GM12878 (cell line): ENCODE data around the gene METTL21A. TPM values are rescaled to one million over a fixed set of nuclear protein-coding genes. Genes with fewer than 3 reads are reported as not detected.

ENCODE experiments used
- ATAC-seq: fragments of 200-7000 bp; cut with Tn5 transposase; 3 replicates; pipeline ENCODE4 v1.9.1; 2020; ENCODE audit warnings: mild to moderate bottlenecking, moderate library complexity
- BruUV-seq: library from RNA; stranded (reverse); fragments of 400-500 nt; replicated peaks from 2 replicates; lab custom pipeline; 2021; lab: Mats Ljungman, UMichigan
- CTCF ChIA-PET: fragments of 300-600 bp; sonication (Branson Sonifier 250); formaldehyde crosslinking; extraction: SDS; loops from one replicate; lab custom pipeline; 2021; ENCODE audit warnings: inconsistent platforms; lab: Yijun Ruan, JAX
- POLR2A ChIA-PET: fragments of 350-600 bp; formaldehyde crosslinking; extraction: SDS; loops from one replicate; lab custom pipeline; 2021; ENCODE audit warnings: inconsistent platforms; lab: Charles Lee
- RAD21 ChIA-PET: fragments of 300-600 bp; sonication (Branson Sonifier 250); formaldehyde crosslinking; loops from one replicate; lab custom pipeline; 2023; ENCODE audit warnings: antibody characterized with exemption; ENCODE audit not compliant: unreplicated experiment; lab: Charles Lee
- SMC1A ChIA-PET: fragments of 300-600 bp; sonication (Branson Sonifier 250); formaldehyde crosslinking; loops from one replicate; lab custom pipeline; 2023; ENCODE audit not compliant: unreplicated experiment, uncharacterized antibody; lab: Charles Lee
- DNase-seq: peaks from one replicate; pipeline ENCODE4 v3.0.0-alpha.2; 2011; ENCODE audit warnings: low read depth, low spot score
- FAIRE-seq: peaks from 3 replicates; lab custom pipeline; 2011; peaks lifted over from hg19 to GRCh38; lab: Jason Lieb, UNC
- H2AFZ ChIP-seq: 2 replicates; pipeline ENCODE4 v1.6.0; 2011; ENCODE audit warnings: low read depth, low read length, control low read depth; ENCODE audit not compliant: control insufficient read depth
- H3K27ac ChIP-seq: 2 replicates; pipeline ENCODE4 v1.5.1; 2011; ENCODE audit warnings: control low read depth; ENCODE audit not compliant: control insufficient read depth, insufficient read depth
- H3K27me3 ChIP-seq, 2 experiments: replicated peaks in 1 of 2; 2 replicates each; pipeline versions ENCODE4 v1.6.0 to v1.6.1; 2011; ENCODE audit warnings: low read length in 1 of 2; ENCODE audit not compliant: control insufficient read depth in 2 of 2, insufficient read depth in 2 of 2
- H3K36me3 ChIP-seq, 2 experiments: 2 replicates each; pipeline ENCODE4 v1.5.1; 2011; ENCODE audit warnings: low read length in 1 of 2; ENCODE audit not compliant: control insufficient read depth in 2 of 2, insufficient read depth in 2 of 2
- H3K4me1 ChIP-seq: 2 replicates; pipeline ENCODE4 v1.6.1; 2011; ENCODE audit warnings: mild to moderate bottlenecking, low read length, moderate library complexity, mixed read lengths; ENCODE audit not compliant: control insufficient read depth, insufficient read depth
- H3K4me2 ChIP-seq: 2 replicates; pipeline ENCODE4 v1.6.0; 2011; ENCODE audit warnings: control low read depth; ENCODE audit not compliant: control insufficient read depth, insufficient read depth
- H3K4me3 ChIP-seq: fragments of 200-600 bp; sonication (generic); 2 replicates; pipeline ENCODE4 v1.5.1; 2016
- H3K79me2 ChIP-seq: 2 replicates; pipeline ENCODE4 v1.6.0; 2011; ENCODE audit warnings: low read length; ENCODE audit not compliant: control insufficient read depth, insufficient read depth
- H3K9ac ChIP-seq: 2 replicates; pipeline ENCODE4 v1.8.0; 2011; ENCODE audit warnings: low read length, control low read depth, mixed read lengths; ENCODE audit not compliant: control insufficient read depth, insufficient read depth
- H3K9me3 ChIP-seq: replicated peaks from 3 replicates; pipeline ENCODE4 v1.5.1; 2011; ENCODE audit warnings: mild to moderate bottlenecking, low read length; ENCODE audit not compliant: control insufficient read depth, insufficient read depth
- H4K20me1 ChIP-seq: 2 replicates; pipeline ENCODE4 v1.6.0; 2011; ENCODE audit not compliant: control insufficient read depth, insufficient read depth
- NRF1 ChIP-seq: conservative IDR thresholded peaks from 2 replicates; pipeline ENCODE4 v1.6.1; 2011; ENCODE audit warnings: mild to moderate bottlenecking, low read depth, low read length, improper control_type of control experiment
- SMAD5 ChIP-seq: IDR thresholded peaks from 2 replicates; pipeline ENCODE4 v1.6.1; 2016; ENCODE audit warnings: antibody characterized with exemption, low read depth
- STAT1 ChIP-seq: fragments of 450-650 bp; conservative IDR thresholded peaks from 2 replicates; pipeline ENCODE4 v1.6.1; 2014; ENCODE audit warnings: antibody characterized with exemption, mild to moderate bottlenecking
- STAT3 ChIP-seq: IDR thresholded peaks from 2 replicates; pipeline ENCODE4 v1.6.1; 2011; ENCODE audit warnings: low read depth, low read length, improper control_type of control experiment
- TCF3 ChIP-seq: IDR thresholded peaks from 2 replicates; pipeline ENCODE4 v1.6.1; 2012; ENCODE audit warnings: low read depth, mild to moderate bottlenecking, low read length, borderline replicate concordance; ENCODE audit not compliant: insufficient read depth
- WRNIP1 ChIP-seq: IDR thresholded peaks from 2 replicates; pipeline ENCODE4 v1.6.1; 2011; ENCODE audit warnings: low read depth, low read length, improper control_type of control experiment, borderline replicate concordance
- ZNF24 ChIP-seq: fragments of 450-650 bp; IDR thresholded peaks from 2 replicates; pipeline ENCODE4 v1.6.1; 2017; ENCODE audit warnings: antibody characterized with exemption, mild to moderate bottlenecking
- ZZZ3 ChIP-seq: IDR thresholded peaks from 2 replicates; pipeline ENCODE4 v1.6.1; 2011; ENCODE audit warnings: low read depth; ENCODE audit not compliant: control insufficient read depth, insufficient read length
- WGBS: methylation state at CpG from one replicate; pipeline ENCODE4 v1.1.6; 2016; ENCODE audit warnings: low lambda C conversion rate; ENCODE audit not compliant: insufficient replicate concordance, insufficient coverage; ENCODE audit errors: missing lambda C conversion rate; 5-methylcytosine and 5-hydroxymethylcytosine counted together
- in situ Hi-C: fragments of 300-500 bp; cut with MboI; formaldehyde crosslinking; loops from 9 replicates; pipeline ENCODE4 v1.14.3; 2018; ENCODE audit warnings: mixed read lengths
- intact Hi-C: fragments of 100-400 bp; cut with micrococcal nuclease; formaldehyde crosslinking; loops from one replicate; pipeline ENCODE4 v1.14.2; 2022; ENCODE audit not compliant: unreplicated experiment
- polyA plus RNA-seq, 11 experiments: library from polyadenylated mRNA; depleted of rRNA in 4 of 11; unstranded in 6 of 11; stranded (reverse) in 5 of 11; fragments of >200 nt; fragmentation: Nextera tagmentation in 4 of 11; fragmentation: Illumina TruSeq in 1 of 11; extraction: Ambion mirVana in 4 of 11; extraction: Trizol in 1 of 11; gene quantifications; 1 replicate in 1 of 11; 2 replicates in 10 of 11; pipeline versions ENCODE4 v1.2.1 to v1.2.3, GENCODE V29; 2011 to 2016; ENCODE audit warnings: inconsistent platforms in 2 of 11, missing spikeins in 2 of 11, low read depth in 1 of 11
- small RNA-seq: library from RNA; depleted of rRNA; stranded (forward); fragments of <200 nt; gene quantifications from one replicate; pipeline ENCODE3, GENCODE V24; 2014
- total RNA-seq, 4 experiments: library from RNA; depleted of rRNA in 3 of 4; stranded (reverse); fragments of >200 nt in 3 of 4; fragmentation: Illumina TruSeq in 1 of 4; extraction: Trizol in 1 of 4; gene quantifications; 2 replicates each; pipeline versions ENCODE4 v1.2.1 to v1.2.3, GENCODE V29; 2013 to 2021
- TF ChIP-seq, protein P1 (sequence below): IDR thresholded peaks from 2 replicates; pipeline ENCODE4 v1.6.1; 2012; ENCODE audit warnings: low read depth, low read length, improper control_type of control experiment
- TF ChIP-seq, protein P2 (sequence below): fragments of 150-350 bp; IDR thresholded peaks from 2 replicates; pipeline ENCODE4 v1.6.1; 2014; ENCODE audit warnings: mild to moderate bottlenecking, low read depth, low read length

The METTL21A gene
- total and polyA plus RNA-seq, 10 of the 15 experiments (the other 5 are each of a cell fraction or from before 2014, with no cell fraction given), result 6.8 to 41.7 (median 27.8) TPM

DNA sequence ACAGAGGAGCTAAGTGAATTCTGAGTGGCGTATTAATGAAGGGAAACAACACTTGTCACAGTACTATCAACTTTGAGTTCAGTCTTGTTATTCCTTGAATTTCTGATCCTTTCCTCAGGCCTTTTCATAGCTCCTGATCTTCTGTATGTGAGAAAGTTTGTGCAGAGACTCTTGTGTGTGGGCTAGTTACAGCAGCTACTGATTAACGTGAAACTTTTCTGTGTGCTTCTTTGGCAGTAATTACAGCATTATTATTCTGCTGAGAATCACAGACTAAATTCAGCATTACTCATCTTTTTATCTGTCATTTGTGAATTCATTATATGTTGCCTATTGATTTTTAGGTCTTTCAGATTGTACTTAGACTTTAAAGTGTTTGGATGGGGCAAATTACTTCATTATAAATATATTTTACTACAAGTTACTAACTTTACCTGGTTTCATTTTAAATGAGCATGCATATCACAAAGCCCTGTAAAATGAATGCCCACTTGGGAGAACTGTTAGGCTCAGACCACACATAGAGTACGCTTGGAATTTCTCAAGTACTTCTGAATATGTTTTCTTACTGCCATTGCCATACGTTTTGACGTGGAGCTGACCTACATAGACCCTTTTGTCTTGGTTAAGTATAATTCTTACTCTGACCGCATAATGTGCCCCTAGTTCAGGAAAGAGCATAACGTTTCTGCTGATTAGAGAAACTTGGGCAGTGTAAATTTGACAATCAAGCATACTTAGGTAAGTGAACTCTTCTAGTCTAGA lies 59.3 kb downstream of the METTL21A start:
- Histone ChIP-seq H3K27ac (no peak overlapping the region), H3K4me2 (no peak overlapping the region), H3K27me3 (no peaks in the 10 kb centered on the region), H2AFZ (no peak overlapping the region), H3K4me3 (no peak overlapping the region), H4K20me1 (no peaks in the 10 kb centered on the region), H3K36me3 (peaks cover 0 to 19% of the 10 kb centered on the region in 2 experiments; a peak in 2 of 4 replicates), H3K4me1 (no peaks in the 10 kb centered on the region), H3K9ac (no peak overlapping the region), H3K9me3 (no peaks in the 10 kb centered on the region), H3K79me2 (no peaks in the 10 kb centered on the region)
- BruUV-seq, result no TSS peak
- ChIA-PET RAD21 (interaction anchor here (1.4 kb wide), 1 partner anchor 11 kb away, joined by 5 read pairs; no protein-coding TSS in a partner anchor), SMC1A (interaction anchor here (0.7 to 2.9 kb wide), 5 partner anchors 11 to 100 kb away, joined by 3 to 7 read pairs (median 3); no protein-coding TSS in a partner anchor), POLR2A (interaction anchor here (0.6 to 1.4 kb wide), 2 partner anchors 35 to 106 kb away, joined by 4 to 9 read pairs; no protein-coding TSS in a partner anchor), CTCF (interaction anchor here (0.6 to 1.1 kb wide), 4 partner anchors 10 to 475 kb away, joined by 3 to 4 read pairs (median 3); no protein-coding TSS in a partner anchor)
- 92% methylated on average over 7 of the region's 7 CpGs for WGBS
- ATAC-seq (no peak), FAIRE-seq (no peak), DNase-seq (no peak)
- intact Hi-C loops, result no loop called here
- in situ Hi-C loops, result no loop called here
- TF ChIP-seq TCF3 (no peak), ZZZ3 (no peak), SMAD5 (no peak), NRF1 (no peak), WRNIP1 (no peak), STAT1 (no peak), STAT3 (no peak), ZNF24 (no peak)
- TF ChIP-seq, protein P1, sequence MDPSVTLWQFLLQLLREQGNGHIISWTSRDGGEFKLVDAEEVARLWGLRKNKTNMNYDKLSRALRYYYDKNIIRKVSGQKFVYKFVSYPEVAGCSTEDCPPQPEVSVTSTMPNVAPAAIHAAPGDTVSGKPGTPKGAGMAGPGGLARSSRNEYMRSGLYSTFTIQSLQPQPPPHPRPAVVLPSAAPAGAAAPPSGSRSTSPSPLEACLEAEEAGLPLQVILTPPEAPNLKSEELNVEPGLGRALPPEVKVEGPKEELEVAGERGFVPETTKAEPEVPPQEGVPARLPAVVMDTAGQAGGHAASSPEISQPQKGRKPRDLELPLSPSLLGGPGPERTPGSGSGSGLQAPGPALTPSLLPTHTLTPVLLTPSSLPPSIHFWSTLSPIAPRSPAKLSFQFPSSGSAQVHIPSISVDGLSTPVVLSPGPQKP, result no peak
- TF ChIP-seq, protein P2, sequence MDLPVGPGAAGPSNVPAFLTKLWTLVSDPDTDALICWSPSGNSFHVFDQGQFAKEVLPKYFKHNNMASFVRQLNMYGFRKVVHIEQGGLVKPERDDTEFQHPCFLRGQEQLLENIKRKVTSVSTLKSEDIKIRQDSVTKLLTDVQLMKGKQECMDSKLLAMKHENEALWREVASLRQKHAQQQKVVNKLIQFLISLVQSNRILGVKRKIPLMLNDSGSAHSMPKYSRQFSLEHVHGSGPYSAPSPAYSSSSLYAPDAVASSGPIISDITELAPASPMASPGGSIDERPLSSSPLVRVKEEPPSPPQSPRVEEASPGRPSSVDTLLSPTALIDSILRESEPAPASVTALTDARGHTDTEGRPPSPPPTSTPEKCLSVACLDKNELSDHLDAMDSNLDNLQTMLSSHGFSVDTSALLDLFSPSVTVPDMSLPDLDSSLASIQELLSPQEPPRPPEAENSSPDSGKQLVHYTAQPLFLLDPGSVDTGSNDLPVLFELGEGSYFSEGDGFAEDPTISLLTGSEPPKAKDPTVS, result no peak

Small RNA genes lying within 50 kb of the gene (small RNA-seq; reads per million reads assigned to genes)
- gene RPS29P9, result not detected

Other genes with a start within 250 kb of the METTL21A start
- gene CREB1, start 95.4 kb downstream of the METTL21A start, total RNA-seq (2014; rRNA removed), result 40.4 and 40.8 TPM in 2 replicates
- 35.7 and 36.0 TPM in 2 replicates for gene CREB1, start 95.4 kb downstream of the METTL21A start, total RNA-seq (2014; rRNA removed; fragmentation: Illumina TruSeq; extraction: Trizol)
- gene CREB1, start 95.4 kb downstream of the METTL21A start, total RNA-seq (2021), result 66.8 and 69.7 TPM in 2 replicates
- gene CREB1, start 95.4 kb downstream of the METTL21A start, polyA plus RNA-seq (2011; rRNA removed), result 58.1 and 76.9 TPM in 2 replicates
- gene CREB1, start 95.4 kb downstream of the METTL21A start, polyA plus RNA-seq (2014; fragmentation: Illumina TruSeq; extraction: Trizol), result 63.5 and 76.6 TPM in 2 replicates
- 10 to 100 TPM; 13.4 to 22.2 TPM for gene CREB1, start 95.4 kb downstream of the METTL21A start, polyA plus RNA-seq (2014; fragmentation: Nextera tagmentation; extraction: Ambion mirVana)
- gene CREB1, start 95.4 kb downstream of the METTL21A start, polyA plus RNA-seq (2014; rRNA removed), result 33.2 and 35.5 TPM in 2 replicates
- gene CREB1, start 95.4 kb downstream of the METTL21A start, polyA plus RNA-seq (2016; fragmentation: Nextera tagmentation; extraction: Ambion mirVana), result 10 to 100 TPM; 38.6 to 44.2 TPM
- 3.6 and 4.0 TPM in 2 replicates for gene CCNYL1, start 86.2 kb upstream of the METTL21A start, total RNA-seq (2014; rRNA removed)
- 5.9 and 6.4 TPM in 2 replicates for gene CCNYL1, start 86.2 kb upstream of the METTL21A start, total RNA-seq (2014; rRNA removed; fragmentation: Illumina TruSeq; extraction: Trizol)
- 6.8 and 8.0 TPM in 2 replicates for gene CCNYL1, start 86.2 kb upstream of the METTL21A start, total RNA-seq (2021)
- 12.3 and 17.8 TPM in 2 replicates for gene CCNYL1, start 86.2 kb upstream of the METTL21A start, polyA plus RNA-seq (2011; rRNA removed)
- 9.5 and 13.9 TPM in 2 replicates for gene CCNYL1, start 86.2 kb upstream of the METTL21A start, polyA plus RNA-seq (2014; fragmentation: Illumina TruSeq; extraction: Trizol)
- 1 to 10 TPM; 2.4 to 3.7 TPM for gene CCNYL1, start 86.2 kb upstream of the METTL21A start, polyA plus RNA-seq (2014; fragmentation: Nextera tagmentation; extraction: Ambion mirVana)
- 6.4 and 7.4 TPM in 2 replicates for gene CCNYL1, start 86.2 kb upstream of the METTL21A start, polyA plus RNA-seq (2014; rRNA removed)
- gene CCNYL1, start 86.2 kb upstream of the METTL21A start, polyA plus RNA-seq (2016; fragmentation: Nextera tagmentation; extraction: Ambion mirVana), result 1 to 10 TPM; 1.8 to 5.9 TPM
- 1.2 and 1.5 TPM in 2 replicates for gene FZD5, start 144.5 kb upstream of the METTL21A start, total RNA-seq (2014; rRNA removed)
- 0.81 and 0.83 TPM in 2 replicates for gene FZD5, start 144.5 kb upstream of the METTL21A start, total RNA-seq (2014; rRNA removed; fragmentation: Illumina TruSeq; extraction: Trizol)
- 2.4 and 2.6 TPM in 2 replicates for gene FZD5, start 144.5 kb upstream of the METTL21A start, total RNA-seq (2021)
- 0.78 and 0.80 TPM in 2 replicates for gene FZD5, start 144.5 kb upstream of the METTL21A start, polyA plus RNA-seq (2011; rRNA removed)
- 0.72 and 0.89 TPM in 2 replicates for gene FZD5, start 144.5 kb upstream of the METTL21A start, polyA plus RNA-seq (2014; fragmentation: Illumina TruSeq; extraction: Trizol)
- under 1 TPM; 0.40 to 0.53 TPM for gene FZD5, start 144.5 kb upstream of the METTL21A start, polyA plus RNA-seq (2014; fragmentation: Nextera tagmentation; extraction: Ambion mirVana)
- 0.88 TPM in 2 replicates for gene FZD5, start 144.5 kb upstream of the METTL21A start, polyA plus RNA-seq (2014; rRNA removed)
- gene FZD5, start 144.5 kb upstream of the METTL21A start, polyA plus RNA-seq (2016; fragmentation: Nextera tagmentation; extraction: Ambion mirVana), result 1 to 10 TPM in 1 of 2 experiments, under 1 TPM in 1; 0.88 to 1.2 TPM